HepG2 (cell line): ENCODE data around the gene GATAD2B. TPM values are rescaled to one million over a fixed set of nuclear protein-coding genes. Genes with fewer than 3 reads are reported as not detected.

Source experiments
- microRNA-seq: library from miRNA; unstranded; fragments of <30 nt; microRNA quantifications from one replicate; pipeline ENCODE4, GENCODE V29; 2020
- polyA plus RNA-seq, 8 experiments: library from polyadenylated mRNA; depleted of rRNA in 3 of 8; stranded (reverse) in 7 of 8; unstranded in 1 of 8; fragments of >200 nt; fragmentation: Illumina TruSeq in 4 of 8; extraction: Trizol in 4 of 8; gene quantifications; 2 replicates each; pipeline versions ENCODE4 v1.2.1 to v1.2.3, GENCODE V29; 2011 to 2016; ENCODE audit warnings: low read depth in 4 of 8, missing spikeins in 1 of 8, mixed read lengths in 1 of 8; ENCODE audit not compliant: insufficient read depth in 1 of 8
- small RNA-seq, 3 experiments: library from RNA; depleted of rRNA; stranded (forward); fragments of <200 nt; gene quantifications; one replicate each; pipeline ENCODE3, GENCODE V24; 2012; ENCODE audit warnings: low read depth in 2 of 3, low replicate concordance in 1 of 3; ENCODE audit not compliant: insufficient read length in 3 of 3, insufficient read depth in 2 of 3
- total RNA-seq, 5 experiments: library from RNA; depleted of rRNA; stranded (reverse); fragments of >200 nt; fragmentation: Illumina TruSeq; extraction: Trizol; gene quantifications; 2 replicates each; pipeline ENCODE4 v1.2.3, GENCODE V29; 2016; ENCODE audit warnings: low read depth in 1 of 5

GATAD2B gene
- total and polyA plus RNA-seq, 2 of the 13 experiments (the other 11 are each of a cell fraction or from before 2014, with no cell fraction given) = 3.2 to 5.2 TPM

Small RNA genes within 50 kb of the gene (microRNA-seq; reads per million reads assigned to microRNA genes)
- not detected for gene MIR6737

Small RNA genes within 50 kb of the gene (small RNA-seq; reads per million reads assigned to genes)
- gene AL831737.1 (0 reads per million in 3 experiments), gene MIR6737 (0 reads per million in 3 experiments), gene RF00019 (0 reads per million in 3 experiments)

Other genes with a start within 250 kb of the GATAD2B start
- gene NPR1, start 244.3 kb downstream of the GATAD2B start, total RNA-seq (2016; rRNA removed; fragmentation: Illumina TruSeq; extraction: Trizol) = not detected in 2 replicates
- gene NPR1, start 244.3 kb downstream of the GATAD2B start, polyA plus RNA-seq (2011; rRNA removed) = not detected in 2 replicates
- gene INTS3, start 194.9 kb downstream of the GATAD2B start, total RNA-seq (2016; rRNA removed; fragmentation: Illumina TruSeq; extraction: Trizol) = 14.7 and 17.2 TPM in 2 replicates
- 27.2 and 28.2 TPM in 2 replicates for gene INTS3, start 194.9 kb downstream of the GATAD2B start, polyA plus RNA-seq (2011; rRNA removed)
- 1.3 and 4.3 TPM in 2 replicates for gene SLC27A3, start 147.6 kb downstream of the GATAD2B start, total RNA-seq (2016; rRNA removed; fragmentation: Illumina TruSeq; extraction: Trizol)
- 5.2 and 10.3 TPM in 2 replicates for gene SLC27A3, start 147.6 kb downstream of the GATAD2B start, polyA plus RNA-seq (2011; rRNA removed)
- gene DENND4B, start 23.7 kb upstream of the GATAD2B start, total RNA-seq (2016; rRNA removed; fragmentation: Illumina TruSeq; extraction: Trizol) = 8.7 and 15.1 TPM in 2 replicates
- 20.3 and 24.3 TPM in 2 replicates for gene DENND4B, start 23.7 kb upstream of the GATAD2B start, polyA plus RNA-seq (2011; rRNA removed)
- 4.0 and 6.1 TPM in 2 replicates for gene CRTC2, start 35.6 kb upstream of the GATAD2B start, total RNA-seq (2016; rRNA removed; fragmentation: Illumina TruSeq; extraction: Trizol)
- gene CRTC2, start 35.6 kb upstream of the GATAD2B start, polyA plus RNA-seq (2011; rRNA removed) = 24.2 and 26.7 TPM in 2 replicates
- 47.5 and 78.4 TPM in 2 replicates for gene SLC39A1, start 40.6 kb upstream of the GATAD2B start, total RNA-seq (2016; rRNA removed; fragmentation: Illumina TruSeq; extraction: Trizol)
- gene SLC39A1, start 40.6 kb upstream of the GATAD2B start, polyA plus RNA-seq (2011; rRNA removed) = 71.2 and 80.5 TPM in 2 replicates
- 7.8 and 9.9 TPM in 2 replicates for gene CREB3L4, start 44.9 kb upstream of the GATAD2B start, total RNA-seq (2016; rRNA removed; fragmentation: Illumina TruSeq; extraction: Trizol)
- gene CREB3L4, start 44.9 kb upstream of the GATAD2B start, polyA plus RNA-seq (2011; rRNA removed) = 17.4 and 18.7 TPM in 2 replicates
- 66.8 and 99.2 TPM in 2 replicates for gene JTB, start 54.7 kb upstream of the GATAD2B start, total RNA-seq (2016; rRNA removed; fragmentation: Illumina TruSeq; extraction: Trizol)
- gene JTB, start 54.7 kb upstream of the GATAD2B start, polyA plus RNA-seq (2011; rRNA removed) = 90.3 and 96.7 TPM in 2 replicates
- 24.7 and 28.7 TPM in 2 replicates for gene RAB13, start 63.4 kb upstream of the GATAD2B start, total RNA-seq (2016; rRNA removed; fragmentation: Illumina TruSeq; extraction: Trizol)
- 15.9 and 16.0 TPM in 2 replicates for gene RAB13, start 63.4 kb upstream of the GATAD2B start, polyA plus RNA-seq (2011; rRNA removed)
- 3,737 and 4,047 TPM in 2 replicates for gene RPS27, start 67.8 kb upstream of the GATAD2B start, total RNA-seq (2016; rRNA removed; fragmentation: Illumina TruSeq; extraction: Trizol)
- gene RPS27, start 67.8 kb upstream of the GATAD2B start, polyA plus RNA-seq (2011; rRNA removed) = 9,964 and 10,356 TPM in 2 replicates
- not detected in 2 replicates for gene NUP210L, start 232.1 kb upstream of the GATAD2B start, total RNA-seq (2016; rRNA removed; fragmentation: Illumina TruSeq; extraction: Trizol)
- not detected in 2 replicates for gene NUP210L, start 232.1 kb upstream of the GATAD2B start, polyA plus RNA-seq (2011; rRNA removed)